IMR-90 (cell line): Measurements from ENCODE around the gene UGT2B28.

Experiments used
- BHLHE40 ChIP-seq: fragments of 150-350 bp; IDR thresholded peaks from 2 replicates; pipeline ENCODE4 v1.6.1; 2016; ENCODE audit warnings: mild to moderate bottlenecking, low read depth, low read length
- ELK1 ChIP-seq: fragments of 150-350 bp; IDR thresholded peaks from 2 replicates; pipeline ENCODE4 v1.6.1; 2016; ENCODE audit warnings: low read depth, mild to moderate bottlenecking, low read length, moderate library complexity, borderline replicate concordance
- MAZ ChIP-seq: IDR thresholded peaks from 2 replicates; pipeline ENCODE4 v1.6.1; 2012; ENCODE audit warnings: low read depth, mild to moderate bottlenecking, low read length, improper control_type of control experiment, moderate library complexity, borderline replicate concordance
- MXI1 ChIP-seq: IDR thresholded peaks from 2 replicates; pipeline ENCODE4 v1.6.1; 2012; ENCODE audit warnings: low read depth, mild to moderate bottlenecking, low read length, moderate library complexity, borderline replicate concordance
- POLR2A ChIP-seq: IDR thresholded peaks from 2 replicates; pipeline ENCODE4 v1.6.1; 2012; ENCODE audit warnings: mild to moderate bottlenecking, low read depth, low read length
- RAD21 ChIP-seq: IDR thresholded peaks from 2 replicates; pipeline ENCODE4 v1.6.1; 2012; ENCODE audit warnings: low read length, improper control_type of control experiment
- RFX5 ChIP-seq: IDR thresholded peaks from 2 replicates; pipeline ENCODE4 v1.8.0; 2012; ENCODE audit warnings: low read depth, mild to moderate bottlenecking, low read length, moderate library complexity
- SMC3 ChIP-seq: fragments of 150-350 bp; IDR thresholded peaks from 2 replicates; pipeline ENCODE4 v1.6.1; 2016; ENCODE audit warnings: low read depth, mild to moderate bottlenecking, antibody characterized with exemption, low read length, moderate library complexity
- TF ChIP-seq, protein P1 (sequence below): conservative IDR thresholded peaks from 2 replicates; pipeline ENCODE4 v1.5.1; 2012; ENCODE audit warnings: mild to moderate bottlenecking, low read depth, low read length, improper control_type of control experiment
- TF ChIP-seq, protein P2 (sequence below): fragments of 150-350 bp; IDR thresholded peaks from 2 replicates; pipeline ENCODE4 v1.6.1; 2017; ENCODE audit warnings: mild to moderate bottlenecking, antibody characterized with exemption, low read length, low read depth

GRCh38 chr4:69330345-69331047 is 50.2 kb downstream of the UGT2B28 start:
- TF ChIP-seq POLR2A, result no peak
- TF ChIP-seq, protein P1, sequence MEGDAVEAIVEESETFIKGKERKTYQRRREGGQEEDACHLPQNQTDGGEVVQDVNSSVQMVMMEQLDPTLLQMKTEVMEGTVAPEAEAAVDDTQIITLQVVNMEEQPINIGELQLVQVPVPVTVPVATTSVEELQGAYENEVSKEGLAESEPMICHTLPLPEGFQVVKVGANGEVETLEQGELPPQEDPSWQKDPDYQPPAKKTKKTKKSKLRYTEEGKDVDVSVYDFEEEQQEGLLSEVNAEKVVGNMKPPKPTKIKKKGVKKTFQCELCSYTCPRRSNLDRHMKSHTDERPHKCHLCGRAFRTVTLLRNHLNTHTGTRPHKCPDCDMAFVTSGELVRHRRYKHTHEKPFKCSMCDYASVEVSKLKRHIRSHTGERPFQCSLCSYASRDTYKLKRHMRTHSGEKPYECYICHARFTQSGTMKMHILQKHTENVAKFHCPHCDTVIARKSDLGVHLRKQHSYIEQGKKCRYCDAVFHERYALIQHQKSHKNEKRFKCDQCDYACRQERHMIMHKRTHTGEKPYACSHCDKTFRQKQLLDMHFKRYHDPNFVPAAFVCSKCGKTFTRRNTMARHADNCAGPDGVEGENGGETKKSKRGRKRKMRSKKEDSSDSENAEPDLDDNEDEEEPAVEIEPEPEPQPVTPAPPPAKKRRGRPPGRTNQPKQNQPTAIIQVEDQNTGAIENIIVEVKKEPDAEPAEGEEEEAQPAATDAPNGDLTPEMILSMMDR, result no peak
- no peak for TF ChIP-seq MAZ
- TF ChIP-seq ELK1, result no peak
- no peak for TF ChIP-seq MXI1
- TF ChIP-seq, protein P2, sequence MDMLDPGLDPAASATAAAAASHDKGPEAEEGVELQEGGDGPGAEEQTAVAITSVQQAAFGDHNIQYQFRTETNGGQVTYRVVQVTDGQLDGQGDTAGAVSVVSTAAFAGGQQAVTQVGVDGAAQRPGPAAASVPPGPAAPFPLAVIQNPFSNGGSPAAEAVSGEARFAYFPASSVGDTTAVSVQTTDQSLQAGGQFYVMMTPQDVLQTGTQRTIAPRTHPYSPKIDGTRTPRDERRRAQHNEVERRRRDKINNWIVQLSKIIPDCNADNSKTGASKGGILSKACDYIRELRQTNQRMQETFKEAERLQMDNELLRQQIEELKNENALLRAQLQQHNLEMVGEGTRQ, result no peak
- TF ChIP-seq RFX5, result no peak
- no peak for TF ChIP-seq RAD21
- no peak for TF ChIP-seq BHLHE40
- TF ChIP-seq SMC3, result no peak
